Effector memory CD8-positive, alpha-beta T cell (primary cell): ENCODE data around the gene ROBO4.

Experiments used
- ATAC-seq: fragments of 150-1000 bp; cut with Tn5 transposase; replicated peaks from 2 replicates; pipeline ENCODE4 v1.10.0; 2021; ENCODE audit warnings: mild to moderate bottlenecking, moderate library complexity
- DNase-seq, 3 experiments: peaks; one replicate each; pipeline ENCODE4 v3.0.0; 2021
- H3K27ac Mint-ChIP-seq, 2 donors: one replicate each; pipeline ENCODE4 v1.8.0; 2022; ENCODE audit warnings: mild to moderate bottlenecking in 2 of 2, mixed read lengths in 2 of 2, moderate library complexity in 2 of 2
- H3K27me3 Mint-ChIP-seq, 2 donors: one replicate each; pipeline ENCODE4 v1.8.0; 2022; ENCODE audit warnings: mixed read lengths in 2 of 2
- H3K36me3 Mint-ChIP-seq: one replicate; pipeline ENCODE4 v1.8.0; 2022; ENCODE audit warnings: mild to moderate bottlenecking, moderate library complexity, mixed read lengths; ENCODE audit not compliant: insufficient read depth
- H3K4me1 Mint-ChIP-seq, 2 donors: one replicate each; pipeline ENCODE4 v1.8.0; 2022; ENCODE audit warnings: low read depth in 2 of 2, mixed read lengths in 2 of 2
- H3K4me3 Mint-ChIP-seq, 2 donors: one replicate each; pipeline ENCODE4 v1.8.0; 2022; ENCODE audit warnings: mild to moderate bottlenecking in 2 of 2, mixed read lengths in 2 of 2, moderate library complexity in 2 of 2
- H3K9me3 Mint-ChIP-seq, 2 donors: one replicate each; pipeline ENCODE4 v1.8.0; 2022; ENCODE audit warnings: mixed read lengths in 2 of 2
- total RNA-seq, 9 experiments: gene quantifications; one replicate each; lab custom pipeline; 2026; lab: John Stamatoyannopoulos, UW

Gene ROBO4
- total RNA-seq = 0 reads per million in 9 experiments

DNA sequence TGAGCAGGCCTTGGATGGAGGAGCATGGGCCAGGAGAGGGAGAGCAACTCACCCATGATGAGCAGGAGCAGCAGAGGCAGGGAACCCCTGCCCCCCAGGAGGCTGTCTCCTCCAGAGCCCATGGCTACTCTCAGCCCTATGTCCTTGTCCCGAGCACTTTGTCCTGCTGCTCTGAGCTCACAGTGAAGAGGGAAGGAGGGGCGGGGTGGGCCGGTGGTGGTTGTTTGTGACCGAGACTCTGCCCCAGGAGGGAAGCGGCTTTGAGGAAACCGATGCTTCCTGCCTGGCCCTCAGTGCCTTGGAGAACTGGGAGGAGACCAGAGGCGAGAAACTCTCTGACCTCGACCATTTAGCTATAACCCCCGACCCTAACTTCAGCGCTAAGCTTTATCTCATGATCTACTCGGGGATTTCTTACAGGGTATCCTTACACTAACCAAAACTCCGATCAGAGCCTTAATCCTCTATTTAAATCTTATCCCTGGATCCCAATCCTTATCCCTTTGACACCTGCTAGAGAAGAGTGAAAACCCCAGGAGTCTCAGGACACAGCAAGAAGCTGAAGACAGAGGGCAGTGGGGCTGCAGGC lies at the start of gene ROBO4:
TSS of gene ROBO4 (minus strand) at position 192 of the 589 bp plus-strand sequence. CDS start at position 122, 70 bp downstream.
- no peak for ATAC-seq
- Mint-ChIP-seq H3K9me3 (no peaks in the 10 kb centered on the region), H3K36me3 (peaks cover 1% of the 10 kb centered on the region), H3K27ac (no peak within 1 kb of the TSS), H3K27me3 (peaks cover 27 to 61% of the 10 kb centered on the region in 2 donors), H3K4me1 (no peaks in the 10 kb centered on the region), H3K4me3 (no peak within 1 kb of the TSS)
- DNase-seq = no peak

DNA sequence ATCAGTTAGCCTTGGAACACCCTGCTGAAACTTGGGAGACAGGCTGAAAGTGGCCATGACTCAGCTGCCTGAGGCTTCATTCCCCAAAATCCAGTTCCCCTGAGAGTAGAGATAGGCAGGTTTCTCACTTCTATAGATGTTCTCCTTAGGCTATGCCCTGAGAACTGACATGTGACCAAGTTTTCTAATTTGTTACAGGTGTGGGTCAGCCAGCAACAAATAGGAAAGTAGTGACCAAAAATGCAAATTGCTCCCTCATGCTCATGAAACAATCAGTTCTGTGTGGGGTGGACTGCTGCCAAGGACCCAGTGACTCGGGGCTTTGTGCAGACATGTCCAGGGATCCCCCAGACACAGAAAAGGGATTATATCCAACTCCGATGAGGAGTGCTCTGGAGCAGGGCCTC lies 49.1 kb upstream of the ROBO4 start:
- no peak overlapping the region for H3K27ac Mint-ChIP-seq
- H3K4me3 Mint-ChIP-seq = no peak overlapping the region
- H3K27me3 Mint-ChIP-seq = no peaks in the 10 kb centered on the region
- ATAC-seq (no peak), DNase-seq (no peak)
- H3K36me3 Mint-ChIP-seq = no peaks in the 10 kb centered on the region
- peaks cover 5 to 7% of the 10 kb centered on the region in 2 donors for H3K9me3 Mint-ChIP-seq
- peaks cover 11 to 15% of the 10 kb centered on the region in 2 donors for H3K4me1 Mint-ChIP-seq

DNA sequence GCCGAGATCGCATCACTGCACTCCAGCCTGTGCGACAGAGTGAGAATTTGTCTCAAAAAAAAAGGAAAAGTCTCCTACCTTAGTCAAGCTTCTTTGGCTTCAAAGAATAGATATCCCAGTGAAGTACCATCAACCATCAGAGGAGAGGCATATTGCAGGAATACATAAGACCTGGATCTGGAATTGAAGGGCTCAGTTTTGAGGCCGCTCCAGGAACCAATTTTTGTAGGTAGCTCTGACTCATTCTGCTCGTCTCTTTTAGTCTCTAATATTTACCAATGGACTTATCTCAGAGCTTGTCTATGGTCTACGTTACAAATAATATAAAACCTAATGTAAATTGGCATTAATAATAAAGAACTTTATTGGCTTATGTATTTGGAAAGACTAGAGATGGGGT lies 48.2 kb upstream of the ROBO4 start:
- Mint-ChIP-seq H3K36me3 (no peaks in the 10 kb centered on the region), H3K4me1 (peaks cover 11 to 15% of the 10 kb centered on the region in 2 donors), H3K4me3 (no peak overlapping the region), H3K27ac (no peak overlapping the region), H3K27me3 (peaks cover 0 to 6% of the 10 kb centered on the region in 2 donors), H3K9me3 (peaks cover 5 to 7% of the 10 kb centered on the region in 2 donors)
- ATAC-seq (no peak), DNase-seq (no peak)

DNA sequence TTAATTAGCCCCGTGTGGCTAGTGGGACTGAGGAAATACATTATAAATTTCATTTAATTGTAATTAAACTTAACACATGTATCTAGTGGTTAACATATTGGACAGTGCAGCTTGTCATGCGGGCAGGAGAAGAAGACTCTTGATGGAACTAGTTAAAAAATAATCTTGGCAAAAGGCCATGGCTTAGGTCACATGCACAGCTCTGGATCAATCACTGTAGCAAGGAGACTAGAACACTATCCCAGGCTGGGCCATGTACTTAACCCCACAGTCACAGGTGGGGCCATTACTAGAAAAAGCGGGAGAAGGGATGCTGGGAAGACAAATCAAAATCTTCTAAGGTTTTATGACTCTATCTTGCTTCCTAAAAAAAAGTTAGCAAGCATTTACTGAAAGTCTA lies 46.9 kb upstream of the ROBO4 start:
- ATAC-seq (no peak), DNase-seq (no peak)
- Mint-ChIP-seq H3K4me1 (peaks cover 6 to 15% of the 10 kb centered on the region in 2 donors), H3K9me3 (peaks cover 5 to 7% of the 10 kb centered on the region in 2 donors), H3K27ac (no peak overlapping the region), H3K4me3 (no peak overlapping the region), H3K27me3 (peaks cover 0 to 19% of the 10 kb centered on the region in 2 donors), H3K36me3 (no peaks in the 10 kb centered on the region)

DNA sequence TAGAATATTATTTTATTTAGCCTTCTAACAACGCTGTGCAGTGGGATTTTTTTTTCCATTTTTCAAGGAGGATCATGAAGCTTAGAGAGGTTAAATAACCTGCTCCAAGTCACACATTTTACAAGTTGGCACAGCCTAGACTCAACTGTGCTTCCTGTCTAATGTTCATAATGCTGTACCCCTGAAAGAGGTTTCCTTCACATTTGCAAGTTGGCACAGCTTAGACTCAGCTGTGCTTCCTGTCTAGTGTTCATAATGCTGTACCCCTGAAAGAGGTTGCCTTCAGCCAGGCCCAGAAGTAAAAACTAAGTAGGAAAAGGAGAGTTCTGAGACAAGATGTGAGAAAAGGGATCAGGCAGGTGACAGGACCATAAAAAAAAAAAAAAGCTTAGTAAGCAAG lies 46.1 kb upstream of the ROBO4 start:
- no peak for ATAC-seq
- Mint-ChIP-seq H3K4me3 (peak overlapping the region in 1 of 2 donors; percentile 2), H3K4me1 (peaks cover 6 to 14% of the 10 kb centered on the region in 2 donors), H3K9me3 (peaks cover 4 to 7% of the 10 kb centered on the region in 2 donors), H3K27me3 (peaks cover 0 to 26% of the 10 kb centered on the region in 2 donors), H3K27ac (peak overlapping the region; percentile 2 to 68), H3K36me3 (no peaks in the 10 kb centered on the region)
- DNase-seq = no peak

DNA sequence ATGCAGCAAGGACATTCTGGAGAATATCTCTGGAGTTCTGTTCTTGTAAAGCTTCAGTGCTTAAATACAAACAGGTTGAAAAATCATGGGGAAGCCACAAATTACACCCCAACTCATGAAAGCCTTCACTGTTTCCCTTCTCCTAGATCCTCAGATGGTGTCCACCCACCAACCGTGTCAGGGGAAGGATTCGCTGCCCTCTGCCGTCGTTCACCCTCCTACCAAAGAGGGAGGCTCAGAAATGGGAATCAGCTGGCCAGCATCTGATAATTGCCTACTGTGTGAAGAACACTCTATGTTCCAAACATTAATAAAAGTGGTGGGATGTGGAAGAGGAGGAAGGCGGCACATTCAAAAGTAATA lies 45.6 kb upstream of the ROBO4 start:
- Mint-ChIP-seq H3K27ac (peak overlapping the region in 1 of 2 donors; percentile 2), H3K4me1 (peaks cover 6 to 9% of the 10 kb centered on the region in 2 donors), H3K27me3 (peaks cover 3 to 29% of the 10 kb centered on the region in 2 donors), H3K9me3 (peaks cover under 1 to 2% of the 10 kb centered on the region in 2 donors), H3K36me3 (no peaks in the 10 kb centered on the region), H3K4me3 (no peak overlapping the region)
- no peak for DNase-seq
- ATAC-seq = no peak

DNA sequence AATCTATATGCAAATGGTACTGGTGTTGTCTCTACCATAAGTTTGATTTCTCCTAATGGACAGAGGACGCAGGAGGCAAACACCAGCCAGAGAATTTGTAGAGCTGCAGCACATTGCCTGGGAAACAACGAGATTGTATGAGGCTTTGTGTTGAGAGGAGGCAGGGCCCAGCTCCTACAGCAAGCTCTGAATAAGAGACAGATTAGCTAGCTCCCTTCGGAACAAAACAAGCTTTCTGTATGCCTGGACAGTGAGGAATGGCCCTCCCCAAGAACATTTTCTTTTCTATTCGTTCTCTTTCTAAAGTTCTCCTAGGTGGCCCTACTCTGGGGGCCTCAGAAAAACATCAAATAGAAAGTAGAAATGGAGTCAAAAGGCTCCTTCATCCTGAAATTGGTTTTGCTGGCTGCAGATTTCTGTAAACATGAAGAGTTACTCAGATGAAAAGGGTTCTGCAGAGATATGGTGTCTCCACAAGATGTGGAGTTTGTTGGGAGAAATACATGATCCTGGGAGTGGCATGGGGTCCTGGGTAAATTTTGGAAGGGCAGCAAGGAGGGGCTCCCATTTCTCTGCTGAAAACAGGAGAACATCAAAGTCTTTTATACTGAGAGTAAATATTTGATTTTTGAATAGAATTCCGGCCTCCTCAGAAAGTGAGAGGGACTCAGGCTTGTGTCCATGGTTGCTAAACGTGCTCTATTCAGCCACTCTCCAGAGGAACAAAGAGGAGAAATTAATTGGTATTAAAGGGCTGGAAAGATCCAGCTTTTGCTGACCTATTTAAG lies 45.0 kb upstream of the ROBO4 start:
- H3K27me3 Mint-ChIP-seq = peaks cover 5 to 35% of the 10 kb centered on the region in 2 donors
- H3K4me1 Mint-ChIP-seq = peaks cover 6 to 8% of the 10 kb centered on the region in 2 donors
- no peaks in the 10 kb centered on the region for H3K36me3 Mint-ChIP-seq
- H3K4me3 Mint-ChIP-seq = no peak overlapping the region
- ATAC-seq (no peak), DNase-seq (no peak)
- peak overlapping the region in 1 of 2 donors; percentile 2 for H3K27ac Mint-ChIP-seq
- no peaks in the 10 kb centered on the region for H3K9me3 Mint-ChIP-seq

DNA sequence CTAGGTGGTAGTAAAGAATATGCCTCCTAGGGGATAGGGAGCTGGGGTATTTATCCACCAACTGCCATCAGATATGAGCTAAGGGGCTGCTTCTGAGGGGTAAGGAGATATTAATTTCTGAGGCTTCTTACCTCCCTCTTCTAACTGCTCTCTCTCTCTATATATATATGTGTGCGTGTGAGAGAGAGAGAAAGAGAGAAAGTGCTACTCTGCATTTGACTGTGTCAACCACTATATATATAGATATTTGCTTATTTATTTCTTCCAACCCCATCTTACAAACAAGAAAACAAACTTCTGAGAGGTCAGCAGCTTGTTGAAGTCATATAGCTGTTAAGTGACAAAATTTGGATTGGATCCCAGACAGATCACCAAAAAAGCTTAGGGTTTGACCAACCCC lies 44.0 kb upstream of the ROBO4 start:
- DNase-seq (no peak), ATAC-seq (no peak)
- peaks cover 6 to 8% of the 10 kb centered on the region in 2 donors for H3K4me1 Mint-ChIP-seq
- no peak overlapping the region for H3K27ac Mint-ChIP-seq
- no peaks in the 10 kb centered on the region for H3K36me3 Mint-ChIP-seq
- H3K4me3 Mint-ChIP-seq = no peak overlapping the region
- no peaks in the 10 kb centered on the region for H3K9me3 Mint-ChIP-seq
- H3K27me3 Mint-ChIP-seq = peaks cover 11 to 35% of the 10 kb centered on the region in 2 donors

DNA sequence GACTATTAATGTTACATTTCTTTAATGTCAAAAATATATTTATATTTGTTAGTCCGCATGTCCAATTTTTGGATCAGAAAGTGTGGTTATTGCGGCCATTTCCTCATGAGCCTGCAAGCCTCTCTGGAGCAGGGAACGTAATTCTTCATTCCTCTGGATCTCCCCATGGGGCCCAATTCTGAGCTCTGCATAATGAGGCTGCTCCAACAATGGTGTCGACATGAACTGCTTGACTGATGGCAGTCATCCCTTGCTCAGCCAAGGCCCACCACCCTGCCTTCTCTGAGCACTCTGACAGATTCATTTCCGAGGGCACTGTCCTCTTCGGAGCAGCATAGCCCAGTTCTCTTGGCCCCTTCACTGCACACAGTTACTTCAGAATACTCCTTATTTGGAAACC lies 41.3 kb upstream of the ROBO4 start:
- Mint-ChIP-seq H3K36me3 (no peaks in the 10 kb centered on the region), H3K4me3 (no peak overlapping the region), H3K4me1 (peaks cover 4 to 5% of the 10 kb centered on the region in 2 donors), H3K27me3 (peaks cover 20 to 35% of the 10 kb centered on the region in 2 donors), H3K9me3 (no peaks in the 10 kb centered on the region), H3K27ac (no peak overlapping the region)
- DNase-seq (no peak), ATAC-seq (no peak)

DNA sequence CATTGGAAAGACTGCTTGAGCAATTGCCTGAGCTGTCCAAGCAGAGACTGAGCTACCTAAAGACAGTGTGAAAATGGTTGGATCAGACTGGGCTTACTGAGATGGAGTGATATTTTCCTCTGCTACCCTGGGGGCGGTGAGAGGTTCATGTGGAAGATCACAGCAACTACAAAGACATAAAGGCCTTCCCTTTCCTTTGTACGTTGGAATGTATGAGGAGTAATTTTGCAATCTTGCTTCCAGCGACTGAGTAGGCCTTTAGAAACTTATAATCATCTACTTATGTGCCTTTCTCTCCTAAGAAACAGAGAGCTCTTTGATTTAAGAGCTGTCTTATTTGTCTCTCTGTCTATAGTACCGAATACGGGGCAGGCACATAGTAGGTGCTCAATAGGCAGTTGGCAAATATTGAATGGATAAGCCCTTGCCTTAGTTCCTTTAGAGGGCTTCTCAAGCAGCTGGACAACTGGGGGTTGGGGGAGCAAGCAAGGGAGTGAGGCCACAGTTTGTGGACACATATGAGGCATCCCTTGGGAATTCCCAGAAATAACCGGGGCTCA lies 40.6 kb upstream of the ROBO4 start:
- Mint-ChIP-seq H3K27ac (peak overlapping the region in 1 of 2 donors; percentile 3), H3K27me3 (peaks cover 20 to 35% of the 10 kb centered on the region in 2 donors), H3K4me1 (peaks cover 0 to 2% of the 10 kb centered on the region in 2 donors), H3K9me3 (no peaks in the 10 kb centered on the region), H3K36me3 (no peaks in the 10 kb centered on the region), H3K4me3 (no peak overlapping the region)
- DNase-seq (no peak), ATAC-seq (no peak)

DNA sequence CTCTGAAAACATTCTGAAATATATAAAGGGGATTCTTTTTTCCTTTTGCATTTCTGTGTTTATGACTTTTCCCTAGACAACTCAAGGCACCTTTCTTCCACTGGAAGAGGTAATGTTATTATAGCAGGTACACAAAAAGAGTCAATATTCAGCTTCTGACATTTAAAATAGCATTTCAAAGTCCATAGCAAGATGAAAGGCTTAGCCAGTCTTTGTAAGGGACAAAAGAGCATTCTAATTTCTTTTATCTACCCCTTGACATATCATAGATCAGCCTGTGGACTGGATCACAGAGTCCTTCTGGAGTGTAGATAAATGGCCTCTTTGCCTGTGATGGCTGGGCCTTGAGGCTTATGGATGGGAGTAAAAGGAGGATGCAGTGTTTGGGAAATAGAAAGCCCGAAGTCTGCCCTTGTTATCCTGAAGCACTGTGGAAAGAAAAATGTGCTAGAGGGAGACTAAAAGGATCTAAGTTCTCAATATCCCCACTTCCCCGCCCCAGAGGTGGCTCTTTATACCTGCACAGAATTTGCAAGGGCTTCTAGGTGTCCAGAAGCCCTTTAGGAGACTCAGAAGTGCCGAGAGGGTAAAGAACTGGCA lies 39.8 kb upstream of the ROBO4 start:
- Mint-ChIP-seq H3K27ac (peak overlapping the region in 1 of 2 donors; percentile 3), H3K4me3 (no peak overlapping the region), H3K27me3 (peaks cover 20 to 35% of the 10 kb centered on the region in 2 donors), H3K36me3 (no peaks in the 10 kb centered on the region), H3K9me3 (no peaks in the 10 kb centered on the region), H3K4me1 (no peaks in the 10 kb centered on the region)
- DNase-seq (no peak), ATAC-seq (no peak)

DNA sequence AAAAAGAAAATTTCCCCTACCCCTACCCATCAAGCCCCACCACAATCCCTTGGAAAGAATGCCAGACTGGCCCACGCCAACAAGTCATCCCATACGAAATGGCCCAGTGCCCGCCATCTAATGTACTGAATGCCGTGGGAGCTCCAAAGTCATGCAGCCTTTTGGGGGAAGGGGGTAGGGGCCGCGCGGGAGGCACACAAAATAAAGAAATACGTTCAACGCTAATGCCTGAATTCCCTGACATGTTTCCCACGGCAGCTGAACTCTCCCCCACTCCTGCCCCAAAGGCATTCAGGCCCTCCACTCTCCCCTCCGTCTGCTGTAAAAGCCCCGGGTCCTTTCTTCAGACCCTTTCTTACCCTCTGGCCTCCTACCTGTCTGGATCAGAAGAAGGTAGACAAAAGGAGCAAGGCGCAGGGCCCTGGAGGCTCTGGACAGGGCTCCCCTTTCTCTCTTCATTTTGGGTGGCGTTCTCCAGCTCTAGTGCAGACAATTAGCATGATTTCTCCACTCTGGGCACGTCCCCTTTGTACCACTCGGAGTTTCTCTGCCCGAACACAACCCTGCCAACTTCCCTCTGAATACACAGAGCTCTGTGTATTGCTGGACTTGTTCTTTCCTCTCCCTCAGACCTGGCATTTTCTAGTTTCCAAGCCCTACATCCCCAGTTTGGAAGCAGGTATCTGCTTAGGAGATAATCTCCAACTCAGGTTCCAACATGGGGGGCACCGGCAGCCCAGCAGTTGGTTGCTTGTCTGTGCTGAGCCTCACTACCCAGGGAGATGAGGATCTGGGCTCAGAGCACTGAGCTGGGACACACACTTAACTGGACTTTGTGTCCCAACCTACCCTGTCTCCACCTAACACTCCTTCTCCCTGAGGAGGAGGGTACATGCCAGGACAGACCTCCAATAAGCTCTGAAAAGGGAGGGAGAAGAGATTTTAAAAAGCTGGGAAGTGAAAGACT lies 38.2 kb upstream of the ROBO4 start, which contains the start of gene HEPACAM:
TSS of gene HEPACAM (minus strand) at position 500 of the 967 bp plus-strand sequence. CDS start at position 459, 41 bp downstream.
- H3K4me3 Mint-ChIP-seq = no peak within 1 kb of the TSS

More for the DNA sequence above, 38.2 kb upstream of the ROBO4 start, which contains the start of gene HEPACAM:
- no peaks in the 10 kb centered on the region for H3K36me3 Mint-ChIP-seq
- H3K4me1 Mint-ChIP-seq = peaks cover 0 to under 1% of the 10 kb centered on the region in 2 donors
- H3K27me3 Mint-ChIP-seq = peaks cover 20 to 29% of the 10 kb centered on the region in 2 donors
- ATAC-seq (no peak), DNase-seq (no peak)
- H3K27ac Mint-ChIP-seq = no peak within 1 kb of the TSS
- no peaks in the 10 kb centered on the region for H3K9me3 Mint-ChIP-seq
